Measurements from ENCODE around the gene PWP2.
"Not testable (repeated sequence)": the region's sequence is repeated elsewhere in the genome, so short reads cannot be mapped to it uniquely, and the experiment has no call there.

The PWP2 gene

DNA sequence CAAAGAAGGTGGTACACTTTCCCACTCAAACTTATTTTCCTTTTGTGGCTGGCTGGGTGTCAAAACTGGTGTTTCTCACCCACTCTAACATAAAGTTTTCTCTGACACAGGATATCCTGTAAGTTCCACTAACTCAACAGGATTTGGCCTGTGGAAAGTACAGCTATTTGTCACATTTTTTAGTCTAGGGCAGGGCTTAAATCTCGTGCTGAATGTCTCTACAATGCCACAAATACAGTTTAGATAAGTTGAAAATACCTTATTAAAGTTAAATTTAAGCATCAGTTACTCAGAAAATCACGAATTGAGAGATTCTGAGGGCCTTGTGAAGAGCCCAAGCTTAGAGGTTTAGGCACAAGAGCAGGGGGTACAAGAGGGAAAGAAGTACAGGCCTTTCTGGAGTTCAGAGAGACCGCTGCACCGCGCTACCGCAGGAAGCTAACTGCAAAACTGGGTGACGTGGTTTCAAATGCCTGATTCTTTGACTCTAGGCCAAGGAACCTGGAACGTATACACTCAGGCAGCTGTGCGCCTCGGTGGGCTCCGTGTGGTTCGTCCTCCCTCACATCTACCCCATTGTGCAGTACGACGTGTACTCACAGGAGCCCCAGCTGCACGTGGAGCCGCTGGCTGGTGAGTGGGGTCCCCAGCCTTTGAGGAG is 23.4 kb upstream of the PWP2 start:
- no peak for DNase-seq (ENCODE audit: low read depth in 2 of 2)

DNA sequence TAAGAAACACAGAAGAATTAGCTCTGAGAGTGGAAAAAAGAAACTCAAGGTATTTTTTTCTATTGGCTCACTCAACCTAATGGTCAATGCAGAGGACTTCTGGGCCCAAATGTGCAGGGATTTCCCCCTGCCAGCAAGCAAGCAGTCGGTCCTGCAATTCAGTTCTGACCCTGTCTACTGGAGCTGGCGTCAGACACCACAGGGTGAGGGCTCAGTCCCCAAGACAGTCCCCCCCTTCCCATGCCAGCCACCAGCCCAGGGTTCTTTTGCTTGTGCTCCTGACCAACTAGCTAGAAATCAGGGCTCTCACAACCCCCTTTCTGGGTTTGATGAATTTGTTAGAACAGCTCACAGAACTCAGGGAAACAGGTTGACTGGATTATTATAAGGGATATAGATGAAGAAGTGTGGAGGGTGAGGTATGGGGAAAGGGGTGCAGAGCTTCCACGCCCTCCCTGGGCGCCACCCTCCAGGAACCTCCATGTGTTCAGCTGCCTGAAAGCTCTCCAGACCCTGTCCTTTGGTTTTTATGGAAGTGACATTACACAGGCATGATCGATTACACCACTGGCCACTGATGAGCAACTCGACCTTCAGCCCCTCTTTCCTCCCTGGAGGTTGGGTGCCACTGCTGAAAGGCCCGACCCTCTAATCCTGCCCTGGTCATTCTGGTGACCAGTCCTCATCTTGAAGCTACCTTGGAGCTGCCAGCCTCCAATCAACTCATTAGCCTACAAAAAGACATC is 22.5 kb upstream of the PWP2 start:
- no peak for DNase-seq (ENCODE audit: low read depth in 2 of 2)

- no peak for DNase-seq (ENCODE audit: low read depth in 2 of 2)
Measured at GRCh38 chr21:44085491-44086321, 21.5 kb upstream of the PWP2 start.

DNA sequence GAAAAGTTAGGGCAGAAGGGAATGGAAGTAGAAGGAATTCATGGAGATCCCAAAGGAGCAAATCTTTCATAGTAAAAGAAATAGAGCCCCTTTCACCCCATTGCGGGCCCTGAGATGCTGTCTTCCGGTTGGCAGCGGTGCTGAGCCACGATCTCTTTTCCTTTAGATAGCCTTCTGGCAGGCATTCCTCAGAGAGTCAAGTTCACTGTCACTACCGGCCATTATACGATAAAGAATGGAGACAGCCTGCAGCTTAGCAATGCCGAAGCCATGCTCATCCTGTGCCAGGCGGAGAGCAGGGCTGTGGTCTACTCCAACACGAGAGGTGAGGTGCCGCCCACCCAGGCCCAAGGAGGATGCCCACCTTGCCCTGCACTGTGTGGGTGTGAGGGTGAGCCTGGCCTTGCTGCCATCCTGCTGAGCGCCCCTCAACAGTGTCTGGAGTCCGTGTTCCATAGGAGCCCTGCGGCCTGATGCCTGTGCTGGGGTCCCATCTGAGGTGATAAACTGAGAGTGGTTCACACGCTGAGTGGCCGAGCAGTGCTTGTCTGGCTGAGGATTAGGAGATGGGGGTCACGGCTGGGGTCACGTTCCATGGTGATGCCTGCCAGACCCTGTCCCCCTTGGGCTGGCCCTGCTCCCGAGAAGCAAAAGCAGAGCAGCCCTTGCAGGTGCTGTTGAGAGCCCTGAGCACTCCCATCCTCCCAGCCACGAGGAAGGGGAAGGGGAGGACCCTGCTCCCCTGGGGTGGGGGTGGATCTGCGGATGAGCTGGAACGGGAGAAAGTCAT is 20.4 kb upstream of the PWP2 start:
- DNase-seq (ENCODE audit: low read depth in 2 of 2), result no peak

GRCh38 chr21:44087426-44088400 is 19.5 kb upstream of the PWP2 start:
- no peak for DNase-seq (ENCODE audit: low read depth in 2 of 2)

DNA sequence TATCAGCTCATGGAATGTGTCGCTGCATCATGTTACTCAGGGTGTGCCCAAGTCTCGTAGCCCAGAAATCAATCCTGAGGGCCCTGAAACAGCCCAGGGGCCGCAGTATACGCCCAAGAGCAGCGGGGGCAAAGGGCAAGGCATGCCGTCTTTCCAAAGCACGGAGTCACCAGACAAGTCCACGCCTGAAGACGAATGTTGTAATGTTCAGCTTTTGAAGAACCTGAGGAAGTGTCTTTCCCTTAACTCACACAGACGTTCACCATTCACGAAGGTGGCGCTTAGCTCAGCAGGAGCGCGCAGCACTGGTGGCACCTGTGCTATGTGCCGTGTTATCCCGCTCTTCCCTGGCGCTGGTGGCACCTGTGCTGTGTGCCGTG is 18.8 kb upstream of the PWP2 start:
- no peak for DNase-seq (ENCODE audit: low read depth in 2 of 2)

- DNase-seq (ENCODE audit: low read depth in 2 of 2), result no peak
Measured at GRCh38 chr21:44089001-44089911, 17.9 kb upstream of the PWP2 start.

- no peak for DNase-seq (ENCODE audit: low read depth in 2 of 2)
Measured at GRCh38 chr21:44090325-44090724, 16.9 kb upstream of the PWP2 start.

GRCh38 chr21:44092211-44092610 is 15.0 kb upstream of the PWP2 start:
- DNase-seq (ENCODE audit: low read depth in 2 of 2), result no peak

GRCh38 chr21:44093761-44094160 is 13.4 kb upstream of the PWP2 start:
- DNase-seq (ENCODE audit: low read depth in 2 of 2), result no peak

DNA sequence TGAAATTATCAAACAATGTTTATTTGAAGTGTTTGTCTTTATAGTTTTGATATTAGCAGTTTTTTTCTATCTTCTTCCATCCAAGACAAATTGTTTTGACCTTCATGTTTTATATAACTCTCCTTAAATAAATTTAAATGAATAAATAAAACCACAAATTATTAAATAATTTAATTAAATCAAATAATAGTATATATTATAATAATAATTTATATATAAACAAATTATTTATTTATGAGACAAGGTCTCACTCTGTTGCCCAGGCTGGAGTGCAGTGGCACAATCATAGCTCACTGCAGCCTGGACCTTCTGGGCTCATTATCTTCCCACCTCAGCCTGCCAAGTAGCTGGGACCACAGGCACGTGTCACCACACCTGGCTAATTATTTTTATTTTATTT is 12.4 kb upstream of the PWP2 start:
- no peak for DNase-seq (ENCODE audit: low read depth in 2 of 2)

DNA sequence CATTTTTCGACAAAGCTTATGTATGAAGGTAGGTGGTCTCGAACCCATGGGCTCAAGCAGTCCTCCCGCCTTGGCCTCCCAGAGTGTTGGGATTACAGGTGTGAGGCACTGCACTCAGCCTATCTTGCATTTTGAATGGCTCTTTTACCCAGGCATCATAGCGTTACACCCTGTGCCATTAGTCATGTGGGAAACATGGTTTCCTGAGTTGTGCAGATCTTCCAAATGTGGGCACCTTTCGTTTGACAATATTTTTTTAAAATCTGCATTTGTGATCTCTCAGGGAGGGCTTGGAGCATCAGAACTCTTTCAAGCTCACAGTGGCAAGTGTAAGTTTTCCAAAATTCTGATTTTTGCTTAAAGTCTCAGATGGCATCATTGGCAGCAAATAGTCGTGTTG is 8.7 kb upstream of the PWP2 start:
- not testable (repeated sequence) for DNase-seq (ENCODE audit: low read depth in 2 of 2)

DNA sequence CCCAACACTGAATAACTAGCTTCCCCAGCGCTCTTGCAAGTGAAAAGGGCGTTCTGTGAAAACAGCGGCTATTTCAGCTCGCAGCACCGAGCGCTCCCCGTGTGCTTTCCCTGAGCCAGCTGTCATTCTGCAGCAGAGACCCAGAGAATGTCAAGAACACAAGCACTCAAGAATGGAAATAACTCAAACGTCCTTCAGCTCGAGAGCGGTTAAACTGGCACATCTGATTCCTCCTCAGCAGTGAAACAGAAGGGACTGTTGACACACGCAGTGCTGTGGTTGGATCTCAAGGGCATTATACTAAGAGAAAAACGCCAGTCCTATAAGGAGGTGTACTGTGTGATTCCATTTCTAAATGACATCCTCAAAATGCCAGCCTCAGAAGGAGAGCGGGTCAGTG is 8.2 kb upstream of the PWP2 start:
- not testable (repeated sequence) for DNase-seq (ENCODE audit: low read depth in 2 of 2)

- not testable (repeated sequence) for DNase-seq (ENCODE audit: low read depth in 2 of 2)
Measured at GRCh38 chr21:44107589-44107988, 390 bp downstream of the PWP2 start.

DNA sequence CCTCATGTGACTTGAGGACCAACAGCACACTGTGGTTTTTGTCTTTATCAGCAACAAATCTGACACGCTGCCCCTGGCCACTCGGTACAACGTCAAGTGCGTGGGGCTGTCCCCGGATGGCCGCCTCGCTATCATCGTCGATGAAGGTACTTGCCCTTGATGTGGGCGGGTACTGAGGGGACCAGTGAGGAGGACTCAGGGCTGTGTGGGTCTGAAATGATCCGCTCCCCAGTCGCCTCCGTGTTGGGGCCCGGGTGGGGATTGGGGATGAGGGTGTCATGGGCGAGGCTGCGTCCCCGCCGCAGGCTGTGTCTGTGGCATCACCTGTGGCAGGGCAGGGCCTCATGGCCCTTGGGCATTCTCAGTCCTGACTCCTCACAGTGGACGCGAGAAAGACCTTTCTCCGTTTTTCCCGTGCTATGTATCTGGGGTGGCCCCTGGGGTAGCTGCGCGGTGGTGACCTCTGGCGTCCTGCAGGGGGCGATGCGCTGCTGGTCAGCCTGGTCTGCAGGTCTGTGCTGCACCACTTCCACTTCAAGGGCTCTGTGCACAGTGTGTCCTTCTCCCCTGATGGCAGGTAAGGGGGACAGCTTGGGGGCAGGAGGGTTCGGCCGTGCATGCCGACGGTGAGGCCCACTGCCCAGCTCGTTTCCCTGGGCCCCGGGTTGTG is 6.6 kb downstream of the PWP2 start:
- DNase-seq (ENCODE audit: low read depth in 2 of 2), result not testable (repeated sequence)

GRCh38 chr21:44122131-44122530 is 14.9 kb downstream of the PWP2 start:
- not testable (repeated sequence) for DNase-seq (ENCODE audit: low read depth in 2 of 2)

- not testable (repeated sequence) for DNase-seq (ENCODE audit: low read depth in 2 of 2)
Measured at GRCh38 chr21:44127827-44128226, 20.6 kb downstream of the PWP2 start.

GRCh38 chr21:44133715-44134057 is 26.5 kb downstream of the PWP2 start:
- DNase-seq (ENCODE audit: low read depth in 2 of 2), result not testable (repeated sequence)

- not testable (repeated sequence) for DNase-seq (ENCODE audit: low read depth in 2 of 2)
Measured at GRCh38 chr21:44134732-44135131, 27.5 kb downstream of the PWP2 start.

Data from stimulated activated CD8-positive, alpha-beta memory T cell treated with anti-CD3 and anti-CD28 coated beads, Interleukin-7, amount 100 ng/mL, for 1 hour (primary cell).